GM13976 (cell line): ENCODE results near the gene EARS2.

Experiments used
- DNase-seq: peaks from one replicate; pipeline ENCODE4 v3.0.0; 2012; ENCODE audit warnings: low spot score
- in situ Hi-C: fragments of 300-500 bp; cut with MboI; formaldehyde crosslinking; loops from one replicate; pipeline ENCODE4 v1.12.0; 2022; ENCODE audit warnings: low sequenced_read_pairs, mixed read lengths, inconsistent platforms; ENCODE audit not compliant: unreplicated experiment
- TF ChIP-seq, protein P1 (sequence below): IDR thresholded peaks from 2 replicates; pipeline ENCODE4 v1.5.1; 2012; ENCODE audit warnings: borderline replicate concordance, mild to moderate bottlenecking; ENCODE audit not compliant: insufficient read depth; ENCODE audit errors: extremely low read depth, missing control alignments, control extremely low read depth

Gene EARS2

DNA sequence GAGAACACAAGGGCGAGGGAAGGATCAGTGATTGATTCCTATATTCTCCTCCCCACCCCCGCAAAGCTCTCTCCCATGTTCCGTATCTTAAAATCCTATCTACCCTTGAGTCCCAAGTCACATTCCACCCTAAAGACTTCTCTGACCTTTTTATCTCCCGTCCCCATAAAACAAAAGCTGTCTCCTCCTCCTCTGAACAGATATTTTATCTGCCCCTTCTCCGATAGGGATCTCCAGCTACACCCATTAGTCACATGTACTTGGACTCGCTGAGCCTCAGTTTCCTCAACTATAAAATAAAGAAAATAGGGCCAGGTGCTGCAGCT lies 59.6 kb downstream of the EARS2 start:
- TF ChIP-seq, protein P1, sequence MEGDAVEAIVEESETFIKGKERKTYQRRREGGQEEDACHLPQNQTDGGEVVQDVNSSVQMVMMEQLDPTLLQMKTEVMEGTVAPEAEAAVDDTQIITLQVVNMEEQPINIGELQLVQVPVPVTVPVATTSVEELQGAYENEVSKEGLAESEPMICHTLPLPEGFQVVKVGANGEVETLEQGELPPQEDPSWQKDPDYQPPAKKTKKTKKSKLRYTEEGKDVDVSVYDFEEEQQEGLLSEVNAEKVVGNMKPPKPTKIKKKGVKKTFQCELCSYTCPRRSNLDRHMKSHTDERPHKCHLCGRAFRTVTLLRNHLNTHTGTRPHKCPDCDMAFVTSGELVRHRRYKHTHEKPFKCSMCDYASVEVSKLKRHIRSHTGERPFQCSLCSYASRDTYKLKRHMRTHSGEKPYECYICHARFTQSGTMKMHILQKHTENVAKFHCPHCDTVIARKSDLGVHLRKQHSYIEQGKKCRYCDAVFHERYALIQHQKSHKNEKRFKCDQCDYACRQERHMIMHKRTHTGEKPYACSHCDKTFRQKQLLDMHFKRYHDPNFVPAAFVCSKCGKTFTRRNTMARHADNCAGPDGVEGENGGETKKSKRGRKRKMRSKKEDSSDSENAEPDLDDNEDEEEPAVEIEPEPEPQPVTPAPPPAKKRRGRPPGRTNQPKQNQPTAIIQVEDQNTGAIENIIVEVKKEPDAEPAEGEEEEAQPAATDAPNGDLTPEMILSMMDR = no peak
- in situ Hi-C loops = no loop called here
- no peak for DNase-seq

DNA sequence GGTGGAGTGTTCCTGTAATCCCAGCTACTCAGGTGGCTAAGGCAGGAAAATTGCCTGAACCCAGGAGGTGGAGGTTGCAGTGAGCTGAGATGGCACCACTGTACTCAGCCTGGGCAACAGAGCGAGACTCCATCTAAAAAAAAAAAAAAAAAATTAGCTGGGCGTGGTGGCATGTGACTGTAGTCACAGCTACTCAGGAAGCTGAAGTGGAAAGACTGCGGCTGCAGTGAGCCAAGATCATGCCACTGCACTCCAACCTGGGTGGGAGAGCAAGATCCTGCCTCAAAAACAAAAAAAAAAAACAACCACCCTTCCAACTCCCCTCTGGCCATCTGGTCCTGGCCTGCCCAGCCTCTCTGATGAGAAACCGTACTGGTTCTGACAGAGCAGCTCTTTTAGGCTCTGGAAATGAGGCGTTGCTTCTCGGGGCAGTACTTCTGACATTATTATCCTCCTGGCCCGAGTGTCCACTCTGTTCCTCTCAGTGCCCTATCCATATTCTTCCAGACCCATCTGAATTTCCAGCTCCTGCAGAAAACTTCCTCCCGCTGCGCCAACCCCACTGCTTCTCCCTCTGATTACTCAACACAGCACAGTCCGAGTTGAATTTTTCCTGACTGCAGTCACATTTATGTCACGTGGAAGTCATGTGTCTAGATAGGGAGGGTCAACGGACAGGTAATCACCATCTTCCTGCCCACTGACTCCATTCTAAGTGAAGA lies 60.2 kb downstream of the EARS2 start:
- no peak for DNase-seq
- in situ Hi-C loops = no loop called here
- TF ChIP-seq, protein P1 = no peak

DNA sequence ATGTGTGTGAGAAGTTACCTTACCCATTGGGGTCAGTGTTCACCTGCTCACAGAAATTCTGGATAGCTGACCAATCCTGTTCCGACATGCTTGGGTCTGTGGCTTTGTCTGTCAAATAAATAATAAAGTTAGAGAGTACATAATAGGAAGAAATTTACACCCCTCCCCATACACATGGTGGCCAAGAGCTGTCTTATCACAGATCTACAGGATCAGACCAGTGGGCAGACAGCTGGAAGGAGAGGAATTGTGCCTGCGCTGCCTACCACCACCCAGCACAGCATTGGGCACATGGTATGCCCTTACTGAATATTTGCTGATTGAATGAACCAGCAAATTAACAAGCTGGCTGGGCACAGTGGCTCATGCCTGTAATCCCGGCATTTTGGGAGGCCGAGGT lies 61.5 kb downstream of the EARS2 start:
- in situ Hi-C loops = no loop called here
- DNase-seq = no peak
- TF ChIP-seq, protein P1 = no peak

DNA sequence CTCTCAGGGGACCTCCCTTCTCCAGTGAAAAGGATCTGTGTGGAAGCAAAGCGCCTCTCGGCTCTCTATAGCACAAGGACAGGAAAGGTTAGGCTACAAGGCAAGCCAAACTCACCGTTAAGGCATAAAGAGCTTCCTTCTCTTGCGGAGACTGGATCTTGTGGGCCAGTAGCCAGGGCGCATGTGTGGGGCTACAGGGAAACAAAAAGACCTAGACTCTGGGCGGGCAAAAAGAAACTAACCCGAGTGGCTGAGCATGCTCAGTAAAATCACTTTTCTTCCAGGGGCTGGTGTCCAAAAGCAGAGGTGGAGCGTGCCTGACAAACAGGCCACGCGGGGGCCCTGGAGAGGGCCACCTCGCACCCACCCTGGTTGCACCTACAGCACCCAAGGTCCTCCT lies 63.0 kb downstream of the EARS2 start:
- TF ChIP-seq, protein P1 = no peak
- in situ Hi-C loops = no loop called here
- DNase-seq = no peak

DNA sequence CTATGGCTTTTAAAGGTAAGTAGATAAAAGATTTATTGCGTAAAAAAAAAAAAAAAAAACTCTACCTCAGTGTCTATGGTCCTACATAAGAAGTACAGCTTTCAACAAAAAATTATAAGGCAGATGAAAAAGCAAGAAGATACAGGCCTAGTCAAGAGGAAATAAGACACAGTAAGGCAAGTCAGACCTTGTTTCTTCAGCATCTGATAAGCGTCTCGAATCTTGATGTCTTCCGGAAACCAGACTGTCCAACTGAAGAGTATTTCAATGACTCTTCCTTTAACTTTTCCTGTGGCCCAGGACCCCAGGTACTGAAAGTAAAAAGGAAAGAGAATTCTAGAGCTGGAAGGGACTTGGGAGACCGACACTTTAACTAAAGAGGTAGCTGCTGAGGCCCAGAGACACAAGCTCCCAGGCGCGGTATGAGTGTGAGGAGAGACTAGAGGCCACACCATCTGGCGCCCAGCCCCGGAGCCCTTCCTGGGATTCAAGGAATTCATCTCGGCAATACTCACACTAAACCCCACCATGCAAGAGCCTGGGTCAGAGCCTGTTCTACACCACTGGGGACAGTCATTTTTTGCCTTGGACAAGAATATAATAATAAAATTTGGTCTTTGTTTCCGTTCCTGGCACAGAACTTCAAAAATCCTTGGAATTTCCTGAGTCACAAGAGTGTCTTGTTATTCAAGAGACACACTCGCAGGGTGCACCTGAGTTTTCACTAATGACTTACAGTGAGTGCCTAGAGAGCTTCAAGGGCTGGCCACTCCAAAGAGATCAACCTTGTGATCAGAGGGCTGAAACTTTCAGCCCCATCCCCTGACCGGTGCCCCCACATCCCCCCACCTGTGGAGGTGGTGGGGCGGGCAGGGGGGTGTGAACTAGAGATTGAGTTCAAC lies 65.4 kb downstream of the EARS2 start:
- TF ChIP-seq, protein P1 = no peak
- no peak for DNase-seq
- in situ Hi-C loops = no loop called here

DNA sequence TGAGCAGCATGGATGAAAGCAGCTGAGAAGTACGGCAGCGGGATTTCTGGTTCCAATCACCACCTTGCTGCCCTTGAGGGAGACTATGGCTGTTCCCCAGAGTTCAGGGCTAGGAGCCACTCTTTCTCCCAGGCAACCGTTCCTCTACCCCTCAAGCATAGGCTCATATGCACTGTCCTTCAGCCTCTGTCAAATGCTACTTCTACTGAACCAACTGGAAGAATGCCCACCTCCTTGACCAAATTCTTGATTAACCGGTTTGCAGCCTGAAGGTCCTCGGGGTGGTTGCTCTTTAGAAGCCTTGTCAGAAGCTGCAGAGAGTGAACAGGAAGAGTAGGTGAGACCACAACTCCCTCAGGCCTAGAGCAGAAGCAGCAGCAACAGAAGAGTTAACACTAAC lies 70.7 kb downstream of the EARS2 start:
- in situ Hi-C loops = no loop called here
- TF ChIP-seq, protein P1 = no peak

More for the DNA sequence above, 70.7 kb downstream of the EARS2 start:
- DNase-seq = no peak
